COR-L47 (cell line): ENCODE data around the gene TRAPPC2.
"Not testable (repeated sequence)": the region's sequence is repeated elsewhere in the genome, so short reads cannot be mapped to it uniquely, and the experiment has no call there.

ENCODE experiments used
- DNase-seq: peaks from one replicate; lab custom pipeline; 2025; lab: John Stamatoyannopoulos, UW

The TRAPPC2 gene

GRCh38 chrX:13698432-13698831 lies 36.0 kb downstream of the TRAPPC2 start:
- DNase-seq: no peak

GRCh38 chrX:13697976-13698375 lies 36.4 kb downstream of the TRAPPC2 start:
- no peak for DNase-seq

GRCh38 chrX:13697455-13697854 lies 37.0 kb downstream of the TRAPPC2 start:
- DNase-seq: no peak

GRCh38 chrX:13695601-13696115 lies 38.8 kb downstream of the TRAPPC2 start:
- no peak for DNase-seq

DNA sequence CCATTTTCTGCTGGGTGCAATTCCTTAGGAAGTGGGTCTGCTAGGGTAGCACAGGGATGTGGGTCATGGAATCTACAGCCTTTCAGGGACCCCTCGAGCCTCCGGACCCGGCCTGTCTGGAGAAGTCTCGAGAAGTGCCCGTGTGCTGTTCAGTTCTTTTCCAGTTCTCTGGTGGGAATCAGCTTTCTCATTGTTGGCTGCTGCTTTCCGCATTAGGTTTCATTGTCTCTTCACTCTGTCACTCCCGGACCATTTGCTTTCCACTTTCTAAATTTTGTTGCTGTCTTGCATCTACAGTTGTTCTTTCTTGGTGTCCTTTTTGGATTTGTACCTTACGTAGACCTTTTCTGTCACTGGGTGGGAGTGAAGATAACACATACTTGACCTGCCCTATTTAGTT lies 39.4 kb downstream of the TRAPPC2 start:
- no peak for DNase-seq

- no peak for DNase-seq
These were observed 40.1 kb downstream of the TRAPPC2 start for GRCh38 chrX:13694359-13694758.

GRCh38 chrX:13693341-13693961 lies 41.0 kb downstream of the TRAPPC2 start:
- DNase-seq: no peak

- DNase-seq: no peak
These were observed 41.6 kb downstream of the TRAPPC2 start for GRCh38 chrX:13692771-13693231.

- no peak for DNase-seq
These were observed 42.5 kb downstream of the TRAPPC2 start for GRCh38 chrX:13691841-13692371.

- no peak for DNase-seq
These were observed 43.6 kb downstream of the TRAPPC2 start for GRCh38 chrX:13690836-13691235.

DNA sequence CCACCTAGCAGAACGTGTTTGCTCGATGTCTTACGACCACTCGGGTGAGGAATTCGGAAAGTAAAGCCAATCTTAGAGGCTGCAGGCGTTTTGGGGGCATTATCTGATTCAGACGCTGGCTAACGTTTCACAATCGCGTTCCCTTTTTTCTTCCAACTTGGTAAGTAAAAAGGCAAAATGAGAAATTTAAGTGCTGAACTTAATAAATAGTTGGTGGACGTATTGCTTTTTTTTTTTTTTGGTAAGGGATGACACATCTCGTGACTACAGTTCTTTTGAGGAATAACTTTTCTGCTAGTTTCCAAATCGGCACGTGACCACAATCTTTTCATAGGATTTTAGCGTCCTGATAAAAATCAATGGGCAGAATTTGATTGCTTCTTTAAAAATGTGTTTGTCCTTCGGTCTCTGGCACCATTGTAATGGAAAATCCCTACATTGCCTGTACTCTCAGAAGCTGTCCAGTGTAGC lies 44.6 kb downstream of the TRAPPC2 start:
- DNase-seq: no peak

- peak; percentile 42 for DNase-seq
These were observed 45.3 kb downstream of the TRAPPC2 start, which contains the start of gene RAB9A for GRCh38 chrX:13688958-13689740. RAB9A (plus strand) TSS chrX:13689128; CDS start chrX:13708747, 19,619 bp downstream.

- no peak for DNase-seq
These were observed 45.9 kb downstream of the TRAPPC2 start for GRCh38 chrX:13688384-13688957.

GRCh38 chrX:13687203-13687602 lies 47.2 kb downstream of the TRAPPC2 start:
- DNase-seq: no peak

GRCh38 chrX:13685126-13685763 lies 49.2 kb downstream of the TRAPPC2 start:
- DNase-seq: no peak

GRCh38 chrX:13684361-13684760 lies 50.1 kb downstream of the TRAPPC2 start:
- no peak for DNase-seq

GRCh38 chrX:13681595-13681994 lies 52.8 kb downstream of the TRAPPC2 start:
- no peak for DNase-seq

DNA sequence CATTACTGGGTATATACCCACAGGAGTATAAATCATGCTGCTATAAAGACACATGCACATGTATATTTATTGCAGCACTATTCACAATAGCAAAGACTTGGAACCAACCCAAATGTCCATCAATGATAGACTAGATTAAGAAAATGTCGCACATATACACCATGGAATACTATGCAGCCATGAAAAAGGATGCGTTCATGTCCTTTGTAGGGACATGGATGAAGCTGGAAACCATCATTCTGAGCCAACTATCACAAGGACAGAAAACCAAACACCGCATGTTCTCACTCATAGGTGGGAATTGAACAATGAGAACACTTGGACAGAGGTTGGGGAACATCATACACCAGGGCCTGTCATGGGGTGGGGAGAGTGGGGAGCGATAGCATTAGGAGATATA lies 54.7 kb downstream of the TRAPPC2 start:
- not testable (repeated sequence) for DNase-seq

DNA sequence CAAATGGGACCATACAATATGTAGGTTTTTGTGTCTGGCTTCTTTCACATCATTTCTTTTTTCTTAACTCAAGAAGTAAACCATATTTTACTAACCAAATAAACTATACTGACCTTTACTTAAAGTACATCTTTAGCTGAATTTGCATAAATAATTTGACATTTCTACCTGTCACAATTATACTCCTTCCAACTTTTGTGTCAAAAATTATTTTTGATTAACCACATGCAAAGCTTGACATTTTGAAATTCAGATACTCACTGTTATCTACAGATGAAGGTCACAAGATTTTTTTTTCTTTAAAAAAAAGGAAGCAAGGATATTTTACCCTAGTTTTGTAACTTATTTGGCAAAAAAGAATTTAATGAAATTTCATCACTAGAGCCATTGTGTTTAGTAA lies 57.5 kb downstream of the TRAPPC2 start:
- no peak for DNase-seq

DNA sequence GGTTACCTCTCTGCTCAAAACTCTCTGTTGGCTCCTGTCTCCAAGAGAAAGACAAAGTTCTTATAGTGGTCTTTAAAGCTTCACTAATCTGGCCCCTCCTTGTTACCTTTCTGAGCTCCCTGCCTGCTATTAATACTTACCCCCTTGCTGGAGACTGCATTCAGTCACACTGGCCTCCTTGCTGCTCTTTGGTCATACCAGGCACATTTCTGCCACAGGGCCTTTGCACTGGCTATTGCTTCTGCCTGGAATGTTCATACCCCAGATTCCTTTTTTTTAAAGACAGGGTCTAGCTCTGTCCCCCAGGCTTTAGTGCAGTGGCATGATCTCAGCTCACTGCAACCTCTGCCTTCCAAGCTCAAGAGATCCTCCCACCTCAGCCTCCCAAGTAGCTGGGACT lies 61.4 kb downstream of the TRAPPC2 start:
- DNase-seq: no peak

- DNase-seq: no peak
These were observed 64.2 kb downstream of the TRAPPC2 start for GRCh38 chrX:13670197-13670596.

DNA sequence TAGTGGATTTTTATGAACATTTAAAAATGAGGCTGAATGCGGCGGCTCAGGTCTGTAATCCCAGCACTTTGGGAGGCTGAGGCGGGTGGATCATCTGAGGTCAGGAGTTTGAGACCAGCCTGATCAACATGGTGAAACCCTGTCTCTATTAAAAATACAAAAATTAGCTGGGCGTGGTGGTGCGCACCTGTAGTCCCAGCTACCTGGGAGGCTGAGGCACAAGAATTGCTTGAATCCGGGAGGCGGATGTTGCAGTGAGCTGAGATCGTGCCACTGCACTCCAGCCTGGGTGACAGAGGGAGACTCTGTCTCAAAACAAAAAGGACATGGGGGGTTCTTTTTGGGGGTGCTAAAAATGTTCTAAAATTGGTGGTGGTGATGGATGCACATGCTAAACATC lies 64.7 kb downstream of the TRAPPC2 start:
- DNase-seq: not testable (repeated sequence)
